HG02678 (cell line): ENCODE results near the gene SERPINB2.
A peak's percentile ranks its signal among the peaks of the same experiment; 100 is the strongest.

Experiments
- ATAC-seq: cut with Tn5 transposase; IDR thresholded peaks from one replicate; pipeline ENCODE4 v1.9.1; 2021; ENCODE audit warnings: mild to moderate bottlenecking, moderate library complexity; ENCODE audit not compliant: unreplicated experiment

The SERPINB2 gene, protein sequence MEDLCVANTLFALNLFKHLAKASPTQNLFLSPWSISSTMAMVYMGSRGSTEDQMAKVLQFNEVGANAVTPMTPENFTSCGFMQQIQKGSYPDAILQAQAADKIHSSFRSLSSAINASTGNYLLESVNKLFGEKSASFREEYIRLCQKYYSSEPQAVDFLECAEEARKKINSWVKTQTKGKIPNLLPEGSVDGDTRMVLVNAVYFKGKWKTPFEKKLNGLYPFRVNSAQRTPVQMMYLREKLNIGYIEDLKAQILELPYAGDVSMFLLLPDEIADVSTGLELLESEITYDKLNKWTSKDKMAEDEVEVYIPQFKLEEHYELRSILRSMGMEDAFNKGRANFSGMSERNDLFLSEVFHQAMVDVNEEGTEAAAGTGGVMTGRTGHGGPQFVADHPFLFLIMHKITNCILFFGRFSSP

GRCh38 chr18:63887424-63887823 lies at the start of gene SERPINB2:
Gene SERPINB2, plus strand, starts transcription at chr18:63887705. Its CDS starts 3,740 bp downstream, at chr18:63891445.
- no peak for ATAC-seq

GRCh38 chr18:63843008-63843407 lies 44.5 kb upstream of the SERPINB2 start:
- peak; percentile 56 for ATAC-seq

GRCh38 chr18:63844254-63844653 lies 43.3 kb upstream of the SERPINB2 start:
- ATAC-seq: peak; percentile 70

GRCh38 chr18:63848159-63848558 lies 39.3 kb upstream of the SERPINB2 start:
- ATAC-seq: peak; percentile 55

DNA sequence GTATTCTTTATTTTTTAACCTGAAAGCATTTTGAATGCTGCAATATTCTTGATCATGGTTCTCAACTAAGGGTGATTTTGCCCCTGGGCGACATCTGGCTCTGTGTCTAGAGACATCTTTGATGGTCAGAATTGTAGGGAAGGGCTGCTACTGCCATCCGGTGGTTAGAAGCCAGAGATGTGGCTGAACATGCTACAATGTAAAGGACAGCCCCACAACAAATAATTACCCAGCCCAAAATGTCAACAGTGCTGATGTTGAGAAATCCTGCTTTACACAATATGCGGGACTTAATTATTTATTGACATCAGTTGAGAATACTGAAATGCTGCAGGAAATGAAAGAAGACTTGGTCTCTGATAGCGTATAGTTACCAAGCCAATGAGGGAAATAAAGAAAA lies 37.5 kb upstream of the SERPINB2 start:
- no peak for ATAC-seq

GRCh38 chr18:63850636-63851035 lies 36.9 kb upstream of the SERPINB2 start:
- no peak for ATAC-seq

DNA sequence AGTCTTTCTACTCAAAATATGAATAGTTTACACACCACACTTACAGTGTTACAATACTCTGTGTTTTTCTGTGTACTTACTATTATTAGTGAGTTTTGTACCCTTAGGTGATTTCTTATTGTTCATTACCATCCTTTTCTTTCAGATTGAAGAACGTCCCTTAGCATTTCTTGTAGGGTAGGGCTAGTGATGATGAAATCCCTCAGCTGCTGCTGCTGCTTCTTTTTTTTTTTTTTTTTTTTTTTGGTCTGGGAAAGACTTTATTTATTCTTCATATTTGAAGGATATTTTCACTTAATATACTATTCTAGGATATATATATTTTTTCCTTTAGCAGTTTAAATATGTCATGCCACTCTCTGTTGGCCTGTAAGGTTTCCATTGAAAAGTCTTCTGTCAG lies 29.0 kb upstream of the SERPINB2 start:
- no peak for ATAC-seq

GRCh38 chr18:63859781-63860475 lies 27.6 kb upstream of the SERPINB2 start:
- no peak for ATAC-seq

DNA sequence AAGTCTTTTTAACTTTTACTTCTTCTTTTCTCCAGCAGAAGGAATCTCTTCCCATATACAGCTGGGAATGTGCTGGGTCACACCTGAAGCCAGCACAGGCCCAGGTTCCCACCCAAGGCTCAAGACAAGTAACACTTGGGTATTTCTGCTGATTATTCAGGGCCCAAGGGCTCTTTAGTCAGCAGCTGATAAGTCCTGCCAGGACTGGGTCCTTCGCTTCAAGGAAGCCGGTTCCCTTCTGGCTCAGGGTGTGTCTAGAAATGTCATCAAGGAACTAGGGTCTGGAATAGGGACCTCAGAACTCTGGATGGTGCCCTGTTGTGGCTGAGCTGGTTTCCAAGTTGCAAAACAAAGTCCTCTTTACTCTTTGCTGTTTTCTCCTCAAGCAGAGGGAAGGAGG lies 27.0 kb upstream of the SERPINB2 start:
- no peak for ATAC-seq

GRCh38 chr18:63867368-63868125 lies 20.0 kb upstream of the SERPINB2 start:
- no peak for ATAC-seq

DNA sequence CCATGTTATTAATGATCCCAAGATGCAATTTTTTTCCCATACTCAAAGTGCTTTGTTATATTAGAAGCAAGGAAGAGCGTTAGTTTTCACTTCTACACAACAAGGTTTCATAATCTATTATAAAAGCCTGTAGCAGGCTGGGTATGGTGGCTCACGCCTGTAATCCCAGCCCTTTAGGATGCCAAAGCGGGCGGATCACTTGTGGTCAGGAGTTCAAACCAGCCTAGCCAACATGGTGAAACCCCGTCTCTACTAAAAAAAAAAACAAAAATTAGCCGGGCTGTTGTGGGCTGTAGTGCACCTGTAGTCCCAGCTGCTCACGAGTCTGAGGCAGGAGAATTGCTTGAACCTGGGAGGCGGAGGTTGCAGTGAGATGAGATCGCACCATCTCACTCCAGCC lies 19.0 kb upstream of the SERPINB2 start:
- ATAC-seq: no peak

DNA sequence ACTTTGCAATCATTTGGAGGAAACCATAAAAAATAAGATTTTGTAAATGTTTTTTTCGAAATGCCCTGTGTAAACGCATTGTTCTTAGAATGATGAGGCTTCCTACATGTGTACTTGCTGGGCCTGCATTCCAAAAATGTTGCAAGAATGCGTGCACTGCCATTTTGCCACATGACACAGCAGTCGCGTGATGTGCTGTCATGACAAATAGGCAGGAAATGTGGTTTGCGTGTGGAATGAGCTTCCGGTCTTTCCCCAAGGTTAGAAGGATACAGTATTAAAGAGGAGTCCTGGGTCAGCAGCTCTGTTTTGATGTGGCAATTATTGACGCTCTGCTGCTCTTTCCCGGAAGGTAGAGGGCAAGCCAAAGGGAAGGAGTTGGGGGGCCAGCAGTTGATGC lies 18.1 kb upstream of the SERPINB2 start:
- ATAC-seq: no peak

DNA sequence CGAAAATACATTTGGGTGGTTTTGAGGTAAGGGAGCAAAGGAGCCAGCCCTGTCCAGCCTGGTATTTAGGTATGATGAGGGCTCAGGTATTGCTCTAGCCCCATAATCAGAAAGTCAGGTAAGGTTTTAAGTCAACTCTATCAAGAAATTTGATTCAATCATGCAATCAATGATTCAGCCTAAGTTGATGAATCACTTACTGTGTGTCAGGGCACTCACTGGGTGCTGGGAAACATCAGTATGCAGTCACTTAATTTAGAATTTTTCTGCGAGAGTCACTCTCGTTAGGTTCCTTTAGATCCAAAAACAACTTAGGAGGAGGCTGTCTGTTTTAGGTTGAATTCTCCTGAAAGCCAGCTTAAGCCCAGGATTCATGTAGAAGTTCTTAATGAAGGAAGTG lies 17.7 kb upstream of the SERPINB2 start:
- no peak for ATAC-seq

- ATAC-seq: no peak
Measured at GRCh38 chr18:63871836-63872235, 15.7 kb upstream of the SERPINB2 start.

GRCh38 chr18:63872586-63872985 lies 14.9 kb upstream of the SERPINB2 start:
- ATAC-seq: no peak

DNA sequence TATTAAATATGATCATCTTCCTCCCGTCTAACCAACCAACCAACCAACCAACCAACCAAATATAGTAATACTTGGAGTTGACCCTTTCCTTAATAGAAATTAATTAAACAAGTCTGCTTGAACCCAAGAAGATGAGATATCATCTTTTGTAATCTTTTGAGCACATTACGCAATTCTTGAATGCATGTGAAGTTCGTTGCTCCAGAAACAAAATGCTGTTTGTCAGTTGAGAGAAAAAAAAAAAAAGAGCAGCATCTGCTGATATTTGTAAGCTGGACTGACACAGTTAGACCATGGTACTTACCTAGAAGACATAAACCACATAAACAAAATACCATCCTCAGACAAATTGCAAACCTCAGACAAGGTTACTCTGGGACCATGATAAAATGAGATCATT lies 9.2 kb upstream of the SERPINB2 start:
- ATAC-seq: no peak

- ATAC-seq: no peak
Measured at GRCh38 chr18:63878925-63879324, 8.6 kb upstream of the SERPINB2 start.

GRCh38 chr18:63879709-63880108 lies 7.8 kb upstream of the SERPINB2 start:
- ATAC-seq: no peak

- no peak for ATAC-seq
Measured at GRCh38 chr18:63881851-63882250, 5.7 kb upstream of the SERPINB2 start.

DNA sequence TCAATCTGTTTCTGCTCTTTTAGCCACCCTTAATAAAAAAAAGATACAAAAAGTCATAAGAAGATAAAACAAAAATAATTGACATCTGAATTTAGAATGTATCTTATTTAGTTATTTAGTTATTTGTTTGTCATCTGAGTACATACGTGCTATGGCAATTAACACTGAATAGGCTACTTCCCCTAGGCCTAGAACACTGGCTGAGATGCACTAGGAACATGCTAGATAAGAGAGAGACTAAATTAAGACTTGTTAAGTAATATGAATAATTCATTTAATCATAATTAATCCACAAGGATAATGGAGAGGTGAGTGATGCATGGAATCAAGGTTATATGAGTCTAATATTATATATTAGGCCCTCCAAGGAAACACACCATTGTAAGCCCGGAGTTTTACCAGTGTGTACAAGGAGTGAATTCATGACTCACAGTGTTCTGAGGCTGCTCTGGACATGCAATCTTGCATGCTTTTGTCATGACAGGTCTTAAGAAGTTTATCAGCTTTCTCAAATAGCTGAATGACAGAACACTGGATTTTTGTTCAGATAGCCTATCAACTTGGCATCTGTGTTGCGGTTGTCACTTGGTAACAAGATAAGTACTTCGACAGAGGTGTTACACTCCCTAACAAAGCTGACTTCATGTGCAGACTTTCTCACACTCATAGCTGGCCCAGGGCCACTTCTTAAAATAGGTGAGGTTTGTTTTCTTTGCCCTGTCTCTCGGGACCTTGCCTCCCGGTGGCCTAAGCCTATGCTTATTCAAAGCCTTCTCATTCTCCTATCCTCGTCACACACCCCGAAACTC lies 5.0 kb upstream of the SERPINB2 start:
- ATAC-seq: no peak

DNA sequence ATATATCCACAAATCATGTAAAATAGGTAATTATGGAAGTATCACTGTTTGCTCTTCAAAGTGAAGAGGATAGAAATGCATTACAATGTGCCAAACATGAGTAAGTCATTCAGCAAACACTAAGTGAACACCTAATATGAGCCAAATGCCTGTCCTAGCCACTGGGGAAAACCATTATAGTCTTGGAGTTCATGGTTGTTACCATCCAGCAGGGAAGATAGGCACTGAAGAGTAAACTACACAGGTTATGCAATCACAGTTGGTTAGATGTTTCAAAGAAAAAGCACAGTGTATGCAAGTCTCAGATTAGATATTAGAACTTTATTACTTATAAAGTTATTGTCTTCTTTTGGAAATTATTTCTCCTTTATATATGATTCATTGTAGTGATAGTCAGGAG lies 3.9 kb upstream of the SERPINB2 start:
- ATAC-seq: no peak
